HEK293 (cell line): ENCODE results near the gene THEM5.

Source experiments
- CTCF ChIA-PET: fragments of 350-600 bp; formaldehyde crosslinking; extraction: SDS; loops from one replicate; lab custom pipeline; 2021; ENCODE audit warnings: antibody characterized with exemption; lab: Yijun Ruan, JAX
- POLR2A ChIA-PET: fragments of 300-600 bp; formaldehyde crosslinking; extraction: SDS; loops from one replicate; lab custom pipeline; 2020; ENCODE audit warnings: antibody characterized with exemption, inconsistent platforms; lab: Yijun Ruan, JAX
- H3K27ac ChIP-seq: fragments of 200-500 bp; sonication (Bioruptor generic); 2 replicates; pipeline ENCODE4 v1.5.1; 2014; ENCODE audit warnings: low read depth, low read length, control low read depth, inconsistent platforms; ENCODE audit errors: extremely low read depth
- H3K36me3 ChIP-seq, 2 experiments: fragments of 200-500 bp in 1 of 2; sonication (Bioruptor generic) in 1 of 2; 1 replicate in 1 of 2; 2 replicates in 1 of 2; pipeline ENCODE4 v1.5.1; 2014 to 2017; ENCODE audit warnings: inconsistent platforms in 2 of 2, low read length in 2 of 2; ENCODE audit not compliant: control insufficient read depth in 2 of 2, insufficient read depth in 1 of 2
- H3K4me1 ChIP-seq: fragments of 200-500 bp; sonication (Bioruptor generic); 2 replicates; pipeline ENCODE4 v1.5.1; 2014; ENCODE audit warnings: mild to moderate bottlenecking, low read length, inconsistent platforms; ENCODE audit not compliant: control insufficient read depth, insufficient read depth
- H3K4me3 ChIP-seq: 2 replicates; pipeline ENCODE4 v1.5.1; 2011; ENCODE audit warnings: low read depth, mild to moderate bottlenecking, control low read depth, low read length, moderate library complexity
- H3K9me3 ChIP-seq: fragments of 200-500 bp; sonication (Bioruptor generic); 2 replicates; pipeline ENCODE4 v1.5.1; 2014; ENCODE audit warnings: low read depth, low read length, inconsistent platforms; ENCODE audit not compliant: control insufficient read depth, insufficient read depth
- EGR2 ChIP-seq: fragments of 450-650 bp; formaldehyde crosslinking; IDR thresholded peaks from 2 replicates; pipeline ENCODE4 v1.5.1; 2016; ENCODE audit warnings: low read depth, missing biosample characterization, missing genetic modification characterization
- FEZF1 ChIP-seq: fragments of 450-650 bp; formaldehyde crosslinking; IDR thresholded peaks from 2 replicates; pipeline ENCODE4 v1.5.1; 2016; ENCODE audit warnings: missing biosample characterization, missing genetic modification characterization
- KLF17 ChIP-seq: fragments of 450-650 bp; formaldehyde crosslinking; IDR thresholded peaks from 2 replicates; pipeline ENCODE4 v1.5.1; 2016; ENCODE audit warnings: missing biosample characterization, missing genetic modification characterization
- KLF9 ChIP-seq: fragments of 450-650 bp; formaldehyde crosslinking; IDR thresholded peaks from 2 replicates; pipeline ENCODE4 v1.5.1; 2016; ENCODE audit warnings: missing biosample characterization, missing genetic modification characterization, low read depth
- PRDM10 ChIP-seq: fragments of 450-650 bp; formaldehyde crosslinking; IDR thresholded peaks from 2 replicates; pipeline ENCODE4 v1.5.1; 2016; ENCODE audit warnings: missing biosample characterization, missing genetic modification characterization
- SALL2 ChIP-seq: fragments of 450-650 bp; formaldehyde crosslinking; IDR thresholded peaks from 2 replicates; pipeline ENCODE4 v1.5.0; 2017; ENCODE audit warnings: missing biosample characterization, mild to moderate bottlenecking, missing genetic modification characterization, borderline replicate concordance
- ZBTB17 ChIP-seq: fragments of 450-650 bp; formaldehyde crosslinking; IDR thresholded peaks from 2 replicates; pipeline ENCODE4 v1.5.1; 2016; ENCODE audit warnings: missing biosample characterization, missing genetic modification characterization
- ZBTB44 ChIP-seq: fragments of 450-650 bp; IDR thresholded peaks from 2 replicates; pipeline ENCODE4 v1.5.1; 2018; ENCODE audit warnings: missing biosample characterization, mild to moderate bottlenecking, missing genetic modification characterization
- ZNF157 ChIP-seq: fragments of 450-650 bp; formaldehyde crosslinking; IDR thresholded peaks from 2 replicates; pipeline ENCODE4 v1.5.1; 2016; ENCODE audit warnings: missing biosample characterization, missing genetic modification characterization
- ZNF24 ChIP-seq: fragments of 450-650 bp; formaldehyde crosslinking; IDR thresholded peaks from 2 replicates; pipeline ENCODE4 v1.5.1; 2016; ENCODE audit warnings: missing biosample characterization, missing genetic modification characterization
- ZNF26 ChIP-seq: fragments of 450-650 bp; formaldehyde crosslinking; IDR thresholded peaks from 2 replicates; pipeline ENCODE4 v1.5.1; 2016; ENCODE audit warnings: missing biosample characterization, missing genetic modification characterization
- ZNF311 ChIP-seq: fragments of 450-650 bp; formaldehyde crosslinking; IDR thresholded peaks from 2 replicates; pipeline ENCODE4 v1.5.1; 2017; ENCODE audit warnings: missing biosample characterization, missing genetic modification characterization, borderline replicate concordance
- ZNF324 ChIP-seq: fragments of 450-650 bp; formaldehyde crosslinking; IDR thresholded peaks from 2 replicates; pipeline ENCODE4 v1.5.1; 2016; ENCODE audit warnings: missing biosample characterization, missing genetic modification characterization
- ZNF350 ChIP-seq: fragments of 450-650 bp; formaldehyde crosslinking; IDR thresholded peaks from 2 replicates; pipeline ENCODE4 v1.5.0; 2017; ENCODE audit warnings: missing biosample characterization, mild to moderate bottlenecking, missing genetic modification characterization
- ZNF391 ChIP-seq: fragments of 450-650 bp; formaldehyde crosslinking; IDR thresholded peaks from 2 replicates; pipeline ENCODE4 v1.5.1; 2016; ENCODE audit warnings: low read depth, missing biosample characterization, missing genetic modification characterization, borderline replicate concordance
- ZNF433 ChIP-seq: fragments of 450-650 bp; formaldehyde crosslinking; IDR thresholded peaks from 2 replicates; pipeline ENCODE4 v1.5.1; 2016; ENCODE audit warnings: missing biosample characterization, missing genetic modification characterization, low read depth
- ZNF548 ChIP-seq: fragments of 450-650 bp; formaldehyde crosslinking; IDR thresholded peaks from 2 replicates; pipeline ENCODE4 v1.5.1; 2016; ENCODE audit warnings: missing biosample characterization, missing genetic modification characterization
- ZNF670 ChIP-seq: fragments of 450-650 bp; formaldehyde crosslinking; IDR thresholded peaks from 2 replicates; pipeline ENCODE4 v1.5.1; 2016; ENCODE audit warnings: missing biosample characterization, missing genetic modification characterization, low read depth
- ZNF785 ChIP-seq: fragments of 450-650 bp; formaldehyde crosslinking; IDR thresholded peaks from 2 replicates; pipeline ENCODE4 v1.5.1; 2016; ENCODE audit warnings: missing biosample characterization, missing genetic modification characterization
- ZNF843 ChIP-seq: fragments of 450-650 bp; formaldehyde crosslinking; IDR thresholded peaks from 2 replicates; pipeline ENCODE4 v1.5.1; 2016; ENCODE audit warnings: missing biosample characterization, missing genetic modification characterization
- ZSCAN23 ChIP-seq: fragments of 450-650 bp; formaldehyde crosslinking; IDR thresholded peaks from 2 replicates; pipeline ENCODE4 v1.5.1; 2016; ENCODE audit warnings: missing biosample characterization, missing genetic modification characterization

THEM5 gene

GRCh38 chr1:151892190-151892589 is 38.7 kb upstream of the THEM5 start:
- ChIA-PET CTCF (interaction anchor here (1.5 kb wide), 1 partner anchor 109 kb away, joined by 7 read pairs; no protein-coding TSS in a partner anchor), POLR2A (no interaction called here)
- Histone ChIP-seq H3K27ac (no peak overlapping the region), H3K4me3 (no peak overlapping the region), H3K36me3 (peaks cover 12 to 80% of the 10 kb centered on the region in 2 experiments), H3K9me3 (no peaks in the 10 kb centered on the region), H3K4me1 (no peaks in the 10 kb centered on the region)
- TF ChIP-seq ZBTB17: no peak

- ChIA-PET POLR2A (no interaction called here), CTCF (interaction anchor here (1.4 to 8.2 kb wide), 3 partner anchors 8 to 110 kb away, joined by 5 to 67 read pairs (median 6); no protein-coding TSS in a partner anchor)
- H3K9me3 ChIP-seq: no peaks in the 10 kb centered on the region
- no peaks in the 10 kb centered on the region for H3K4me1 ChIP-seq
- H3K4me3 ChIP-seq: no peak overlapping the region
- TF ChIP-seq FEZF1 (tag by site-specific recombination) (no peak), KLF9 (no peak), EGR2 (no peak), ZNF433 (no peak), SALL2 (tag by site-specific recombination) (no peak), ZNF670 (tag by site-specific recombination) (no peak), ZNF157 (tag by site-specific recombination) (no peak), ZBTB44 (tag by site-specific recombination) (no peak), ZNF785 (no peak), ZNF24 (tag by site-specific recombination) (no peak), ZNF843 (tag by site-specific recombination) (no peak), ZNF311 (no peak), ZNF324 (tag by site-specific recombination) (no peak), PRDM10 (tag by site-specific recombination) (no peak), ZNF26 (tag by site-specific recombination) (no peak), ZNF350 (tag by site-specific recombination) (no peak), KLF17 (tag by site-specific recombination) (no peak), ZNF548 (tag by site-specific recombination) (no peak), ZNF391 (tag by site-specific recombination) (no peak), ZSCAN23 (tag by site-specific recombination) (no peak)
- peaks cover 19 to 82% of the 10 kb centered on the region in 2 experiments for H3K36me3 ChIP-seq
- H3K27ac ChIP-seq: no peak overlapping the region
Observed at GRCh38 chr1:151891512-151891911, 38.0 kb upstream of the THEM5 start.
